OCI-LY7 (cell line): ENCODE measurements around the gene HMOX1.

ENCODE experiments used
- EZH2phosphoT487 ChIP-seq: fragments of 200-600 bp; sonication (generic); IDR thresholded peaks from 2 replicates; pipeline ENCODE4 v1.6.1; 2018; ENCODE audit warnings: low read depth, borderline replicate concordance, mild to moderate bottlenecking, mixed run types, antibody characterized with exemption, low read length, moderate library complexity, mixed read lengths
- TF ChIP-seq, protein P1 (sequence below): fragments of 200-600 bp; sonication (generic); conservative IDR thresholded peaks from 2 replicates; pipeline ENCODE4 v1.5.1; 2014; ENCODE audit warnings: mild to moderate bottlenecking, antibody characterized with exemption, low read length, moderate library complexity, mixed read lengths

DNA sequence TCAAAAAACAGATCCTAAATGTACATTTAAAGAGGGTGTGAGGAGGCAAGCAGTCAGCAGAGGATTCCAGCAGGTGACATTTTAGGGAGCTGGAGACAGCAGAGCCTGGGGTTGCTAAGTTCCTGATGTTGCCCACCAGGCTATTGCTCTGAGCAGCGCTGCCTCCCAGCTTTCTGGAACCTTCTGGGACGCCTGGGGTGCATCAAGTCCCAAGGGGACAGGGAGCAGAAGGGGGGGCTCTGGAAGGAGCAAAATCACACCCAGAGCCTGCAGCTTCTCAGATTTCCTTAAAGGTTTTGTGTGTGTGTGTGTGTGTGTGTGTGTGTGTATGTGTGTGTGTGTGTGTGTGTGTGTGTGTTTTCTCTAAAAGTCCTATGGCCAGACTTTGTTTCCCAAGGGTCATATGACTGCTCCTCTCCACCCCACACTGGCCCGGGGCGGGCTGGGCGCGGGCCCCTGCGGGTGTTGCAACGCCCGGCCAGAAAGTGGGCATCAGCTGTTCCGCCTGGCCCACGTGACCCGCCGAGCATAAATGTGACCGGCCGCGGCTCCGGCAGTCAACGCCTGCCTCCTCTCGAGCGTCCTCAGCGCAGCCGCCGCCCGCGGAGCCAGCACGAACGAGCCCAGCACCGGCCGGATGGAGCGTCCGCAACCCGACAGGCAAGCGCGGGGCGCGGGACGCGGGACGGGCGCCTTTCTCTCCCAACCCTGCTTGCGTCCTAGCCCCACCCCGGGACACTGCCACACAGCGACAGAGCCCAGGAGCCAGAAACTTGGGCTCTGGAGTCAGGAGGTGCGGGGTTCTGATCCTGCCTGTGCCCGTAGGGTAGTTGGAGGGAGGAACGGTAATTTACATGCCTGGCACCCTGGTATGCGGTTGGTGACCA lies at the start of gene HMOX1:
- TF ChIP-seq, protein P1, sequence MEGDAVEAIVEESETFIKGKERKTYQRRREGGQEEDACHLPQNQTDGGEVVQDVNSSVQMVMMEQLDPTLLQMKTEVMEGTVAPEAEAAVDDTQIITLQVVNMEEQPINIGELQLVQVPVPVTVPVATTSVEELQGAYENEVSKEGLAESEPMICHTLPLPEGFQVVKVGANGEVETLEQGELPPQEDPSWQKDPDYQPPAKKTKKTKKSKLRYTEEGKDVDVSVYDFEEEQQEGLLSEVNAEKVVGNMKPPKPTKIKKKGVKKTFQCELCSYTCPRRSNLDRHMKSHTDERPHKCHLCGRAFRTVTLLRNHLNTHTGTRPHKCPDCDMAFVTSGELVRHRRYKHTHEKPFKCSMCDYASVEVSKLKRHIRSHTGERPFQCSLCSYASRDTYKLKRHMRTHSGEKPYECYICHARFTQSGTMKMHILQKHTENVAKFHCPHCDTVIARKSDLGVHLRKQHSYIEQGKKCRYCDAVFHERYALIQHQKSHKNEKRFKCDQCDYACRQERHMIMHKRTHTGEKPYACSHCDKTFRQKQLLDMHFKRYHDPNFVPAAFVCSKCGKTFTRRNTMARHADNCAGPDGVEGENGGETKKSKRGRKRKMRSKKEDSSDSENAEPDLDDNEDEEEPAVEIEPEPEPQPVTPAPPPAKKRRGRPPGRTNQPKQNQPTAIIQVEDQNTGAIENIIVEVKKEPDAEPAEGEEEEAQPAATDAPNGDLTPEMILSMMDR = no peak
- TF ChIP-seq EZH2phosphoT487 = no peak
